DOHH2 (cell line): ENCODE data around the gene C6orf47.

ENCODE experiments used
- EZH2phosphoT487 ChIP-seq: fragments of 200-600 bp; sonication (generic); IDR thresholded peaks from 2 replicates; pipeline ENCODE4 v1.6.1; 2017; ENCODE audit warnings: borderline replicate concordance, mild to moderate bottlenecking, antibody characterized with exemption, low read length, moderate library complexity, mixed read lengths
- TF ChIP-seq, protein P1 (sequence below): fragments of 200-600 bp; sonication (generic); IDR thresholded peaks from one replicate; pipeline ENCODE4 v1.5.1; 2014; ENCODE audit warnings: antibody characterized with exemption, mild to moderate bottlenecking, low read depth, low read length; ENCODE audit not compliant: poor library complexity, severe bottlenecking

DNA sequence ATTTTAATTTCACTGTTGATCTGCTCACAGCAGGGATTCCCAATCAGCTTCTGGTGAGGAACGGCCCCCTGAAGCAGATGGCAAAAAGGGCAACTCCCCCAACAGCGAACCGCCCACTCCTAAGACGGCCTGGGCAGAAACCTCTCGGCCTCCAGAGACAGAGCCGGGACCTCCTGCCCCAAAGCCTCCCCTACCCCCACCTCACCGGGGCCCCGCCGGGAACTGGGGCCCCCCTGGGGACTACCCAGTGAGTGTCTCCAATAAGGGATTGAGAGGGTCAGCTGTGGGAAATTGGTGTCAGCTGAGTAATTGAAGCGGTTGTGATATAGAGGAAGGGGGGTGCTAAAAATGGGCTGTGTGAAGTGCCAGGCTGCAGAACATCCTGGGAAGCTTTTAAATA is 33.6 kb downstream of the C6orf47 start:
- TF ChIP-seq, protein P1, sequence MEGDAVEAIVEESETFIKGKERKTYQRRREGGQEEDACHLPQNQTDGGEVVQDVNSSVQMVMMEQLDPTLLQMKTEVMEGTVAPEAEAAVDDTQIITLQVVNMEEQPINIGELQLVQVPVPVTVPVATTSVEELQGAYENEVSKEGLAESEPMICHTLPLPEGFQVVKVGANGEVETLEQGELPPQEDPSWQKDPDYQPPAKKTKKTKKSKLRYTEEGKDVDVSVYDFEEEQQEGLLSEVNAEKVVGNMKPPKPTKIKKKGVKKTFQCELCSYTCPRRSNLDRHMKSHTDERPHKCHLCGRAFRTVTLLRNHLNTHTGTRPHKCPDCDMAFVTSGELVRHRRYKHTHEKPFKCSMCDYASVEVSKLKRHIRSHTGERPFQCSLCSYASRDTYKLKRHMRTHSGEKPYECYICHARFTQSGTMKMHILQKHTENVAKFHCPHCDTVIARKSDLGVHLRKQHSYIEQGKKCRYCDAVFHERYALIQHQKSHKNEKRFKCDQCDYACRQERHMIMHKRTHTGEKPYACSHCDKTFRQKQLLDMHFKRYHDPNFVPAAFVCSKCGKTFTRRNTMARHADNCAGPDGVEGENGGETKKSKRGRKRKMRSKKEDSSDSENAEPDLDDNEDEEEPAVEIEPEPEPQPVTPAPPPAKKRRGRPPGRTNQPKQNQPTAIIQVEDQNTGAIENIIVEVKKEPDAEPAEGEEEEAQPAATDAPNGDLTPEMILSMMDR = no peak
- no peak for TF ChIP-seq EZH2phosphoT487
